WTC11 (cell line): ENCODE measurements around the gene RNF145. TPM values are rescaled to one million over a fixed set of nuclear protein-coding genes. Genes with fewer than 3 reads are reported as not detected.

Experiments
- ATAC-seq: fragments of 200-7000 bp; cut with Tn5 transposase; 2 replicates; pipeline ENCODE4 v1.10.0; 2021; ENCODE audit warnings: mild to moderate bottlenecking, moderate library complexity
- CTCF ChIA-PET: fragments of 300-600 bp; sonication (Branson Sonifier 250); formaldehyde crosslinking; loops from one replicate; lab custom pipeline; 2021; ENCODE audit warnings: antibody characterized with exemption; lab: Charles Lee
- POLR2A ChIA-PET: fragments of 350-600 bp; sonication (Branson Sonifier 250); formaldehyde crosslinking; loops from one replicate; lab custom pipeline; 2021; ENCODE audit warnings: antibody characterized with exemption; lab: Charles Lee
- DNase-seq: peaks from one replicate; pipeline ENCODE4 v3.0.0; 2021; ENCODE audit warnings: low spot score
- H3K27ac Mint-ChIP-seq: 2 replicates; pipeline ENCODE4 v1.8.0; 2021; ENCODE audit warnings: mixed read lengths
- H3K27me3 Mint-ChIP-seq: 2 replicates; pipeline ENCODE4 v1.8.0; 2021; ENCODE audit warnings: low read depth, mild to moderate bottlenecking, moderate library complexity, mixed read lengths
- H3K36me3 Mint-ChIP-seq: 2 replicates; pipeline ENCODE4 v1.8.0; 2021; ENCODE audit warnings: mixed read lengths
- H3K4me1 Mint-ChIP-seq: 2 replicates; pipeline ENCODE4 v1.8.0; 2022; ENCODE audit warnings: mixed read lengths
- H3K4me3 Mint-ChIP-seq: 2 replicates; pipeline ENCODE4 v1.8.0; 2021; ENCODE audit warnings: mild to moderate bottlenecking, moderate library complexity, mixed read lengths
- H3K9me3 Mint-ChIP-seq: 2 replicates; pipeline ENCODE4 v1.8.0; 2021; ENCODE audit warnings: mixed read lengths
- FOXP4 ChIP-seq: sonication (generic); formaldehyde crosslinking; IDR thresholded peaks from 2 replicates; pipeline ENCODE4 v1.8.0; 2022; ENCODE audit warnings: mild to moderate bottlenecking, missing genetic modification reagents
- PRRX2 ChIP-seq: fragments of 250-450 bp; sonication (Bioruptor Pico); IDR thresholded peaks from 2 replicates; pipeline ENCODE4 v1.8.0; 2021; ENCODE audit warnings: mild to moderate bottlenecking
- SMAD3 ChIP-seq: sonication (generic); formaldehyde crosslinking; IDR thresholded peaks from 2 replicates; pipeline ENCODE4 v1.8.0; 2022; ENCODE audit warnings: missing genetic modification reagents, mild to moderate bottlenecking, borderline replicate concordance
- TEAD1 ChIP-seq: sonication (generic); formaldehyde crosslinking; IDR thresholded peaks from 2 replicates; pipeline ENCODE4 v1.8.0; 2022; ENCODE audit warnings: mild to moderate bottlenecking, missing genetic modification reagents
- TP53 ChIP-seq: sonication (generic); formaldehyde crosslinking; IDR thresholded peaks from 2 replicates; pipeline ENCODE4 v1.8.1; 2023; ENCODE audit warnings: mild to moderate bottlenecking, missing genetic modification reagents
- ZBTB21 ChIP-seq: sonication (generic); formaldehyde crosslinking; IDR thresholded peaks from 2 replicates; pipeline ENCODE4 v1.8.1; 2023; ENCODE audit warnings: mild to moderate bottlenecking, missing genetic modification reagents, borderline replicate concordance
- ZMAT4 ChIP-seq: fragments of 250-450 bp; sonication (Bioruptor Pico); IDR thresholded peaks from 2 replicates; pipeline ENCODE4 v1.9.0; 2021; ENCODE audit warnings: mild to moderate bottlenecking
- ZNF232 ChIP-seq: sonication (generic); formaldehyde crosslinking; IDR thresholded peaks from 2 replicates; pipeline ENCODE4 v1.8.0; 2022; ENCODE audit warnings: mild to moderate bottlenecking, missing genetic modification reagents
- ZNF423 ChIP-seq: fragments of 250-450 bp; sonication (Bioruptor Pico); IDR thresholded peaks from 2 replicates; pipeline ENCODE4 v2.1.2; 2022; ENCODE audit warnings: mild to moderate bottlenecking, moderate library complexity
- ZNF532 ChIP-seq: fragments of 250-450 bp; sonication (Bioruptor Pico); IDR thresholded peaks from 2 replicates; pipeline ENCODE4 v1.9.0; 2021; ENCODE audit warnings: mild to moderate bottlenecking, borderline replicate concordance
- total RNA-seq: library from RNA; stranded (reverse); gene quantifications from 3 replicates; pipeline ENCODE4 v1.2.3, GENCODE V29; 2021
- TF ChIP-seq, protein P1 (sequence below): sonication (generic); formaldehyde crosslinking; conservative IDR thresholded peaks from 2 replicates; pipeline ENCODE4 v1.8.1; 2023; ENCODE audit warnings: mild to moderate bottlenecking, low read depth, missing genetic modification reagents, moderate library complexity
- TF ChIP-seq, protein P2 (sequence below): sonication (generic); formaldehyde crosslinking; IDR thresholded peaks from 2 replicates; pipeline ENCODE4 v1.8.1; 2023; ENCODE audit warnings: mild to moderate bottlenecking, missing genetic modification reagents, moderate library complexity
- TF ChIP-seq, protein P3 (sequence below): sonication (generic); formaldehyde crosslinking; IDR thresholded peaks from 2 replicates; pipeline ENCODE4 v1.8.0; 2022; ENCODE audit warnings: mild to moderate bottlenecking, missing genetic modification reagents
- TF ChIP-seq, protein P4 (sequence below): sonication (generic); formaldehyde crosslinking; IDR thresholded peaks from 2 replicates; pipeline ENCODE4 v1.8.0; 2023; ENCODE audit warnings: mild to moderate bottlenecking, missing genetic modification reagents

Gene RNF145
- total RNA-seq, 1 experiment from 2014 or later = 76.8 TPM

- H3K4me3 Mint-ChIP-seq = no peak overlapping the region
- ATAC-seq = no peak
- no peak for TF ChIP-seq PRRX2 (CRISPR knock-in tag)
- no peak for TF ChIP-seq TEAD1 (CRISPR knock-in tag)
- TF ChIP-seq, protein P1, sequence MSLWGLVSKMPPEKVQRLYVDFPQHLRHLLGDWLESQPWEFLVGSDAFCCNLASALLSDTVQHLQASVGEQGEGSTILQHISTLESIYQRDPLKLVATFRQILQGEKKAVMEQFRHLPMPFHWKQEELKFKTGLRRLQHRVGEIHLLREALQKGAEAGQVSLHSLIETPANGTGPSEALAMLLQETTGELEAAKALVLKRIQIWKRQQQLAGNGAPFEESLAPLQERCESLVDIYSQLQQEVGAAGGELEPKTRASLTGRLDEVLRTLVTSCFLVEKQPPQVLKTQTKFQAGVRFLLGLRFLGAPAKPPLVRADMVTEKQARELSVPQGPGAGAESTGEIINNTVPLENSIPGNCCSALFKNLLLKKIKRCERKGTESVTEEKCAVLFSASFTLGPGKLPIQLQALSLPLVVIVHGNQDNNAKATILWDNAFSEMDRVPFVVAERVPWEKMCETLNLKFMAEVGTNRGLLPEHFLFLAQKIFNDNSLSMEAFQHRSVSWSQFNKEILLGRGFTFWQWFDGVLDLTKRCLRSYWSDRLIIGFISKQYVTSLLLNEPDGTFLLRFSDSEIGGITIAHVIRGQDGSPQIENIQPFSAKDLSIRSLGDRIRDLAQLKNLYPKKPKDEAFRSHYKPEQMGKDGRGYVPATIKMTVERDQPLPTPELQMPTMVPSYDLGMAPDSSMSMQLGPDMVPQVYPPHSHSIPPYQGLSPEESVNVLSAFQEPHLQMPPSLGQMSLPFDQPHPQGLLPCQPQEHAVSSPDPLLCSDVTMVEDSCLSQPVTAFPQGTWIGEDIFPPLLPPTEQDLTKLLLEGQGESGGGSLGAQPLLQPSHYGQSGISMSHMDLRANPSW (CRISPR knock-in tag) = no peak
- no peak for TF ChIP-seq ZNF232
- TF ChIP-seq, protein P2, sequence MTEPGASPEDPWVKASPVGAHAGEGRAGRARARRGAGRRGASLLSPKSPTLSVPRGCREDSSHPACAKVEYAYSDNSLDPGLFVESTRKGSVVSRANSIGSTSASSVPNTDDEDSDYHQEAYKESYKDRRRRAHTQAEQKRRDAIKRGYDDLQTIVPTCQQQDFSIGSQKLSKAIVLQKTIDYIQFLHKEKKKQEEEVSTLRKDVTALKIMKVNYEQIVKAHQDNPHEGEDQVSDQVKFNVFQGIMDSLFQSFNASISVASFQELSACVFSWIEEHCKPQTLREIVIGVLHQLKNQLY = no peak
- TF ChIP-seq ZBTB21 = no peak
- no peak for TF ChIP-seq ZNF423
- no peak for TF ChIP-seq SMAD3 (CRISPR knock-in tag)
- no peak for TF ChIP-seq FOXP4 (CRISPR knock-in tag)
- TF ChIP-seq, protein P3, sequence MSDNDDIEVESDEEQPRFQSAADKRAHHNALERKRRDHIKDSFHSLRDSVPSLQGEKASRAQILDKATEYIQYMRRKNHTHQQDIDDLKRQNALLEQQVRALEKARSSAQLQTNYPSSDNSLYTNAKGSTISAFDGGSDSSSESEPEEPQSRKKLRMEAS (CRISPR knock-in tag) = no peak
- no peak for TF ChIP-seq ZMAT4 (CRISPR knock-in tag)
- TF ChIP-seq ZNF532 (CRISPR knock-in tag) = no peak
- TF ChIP-seq, protein P4, sequence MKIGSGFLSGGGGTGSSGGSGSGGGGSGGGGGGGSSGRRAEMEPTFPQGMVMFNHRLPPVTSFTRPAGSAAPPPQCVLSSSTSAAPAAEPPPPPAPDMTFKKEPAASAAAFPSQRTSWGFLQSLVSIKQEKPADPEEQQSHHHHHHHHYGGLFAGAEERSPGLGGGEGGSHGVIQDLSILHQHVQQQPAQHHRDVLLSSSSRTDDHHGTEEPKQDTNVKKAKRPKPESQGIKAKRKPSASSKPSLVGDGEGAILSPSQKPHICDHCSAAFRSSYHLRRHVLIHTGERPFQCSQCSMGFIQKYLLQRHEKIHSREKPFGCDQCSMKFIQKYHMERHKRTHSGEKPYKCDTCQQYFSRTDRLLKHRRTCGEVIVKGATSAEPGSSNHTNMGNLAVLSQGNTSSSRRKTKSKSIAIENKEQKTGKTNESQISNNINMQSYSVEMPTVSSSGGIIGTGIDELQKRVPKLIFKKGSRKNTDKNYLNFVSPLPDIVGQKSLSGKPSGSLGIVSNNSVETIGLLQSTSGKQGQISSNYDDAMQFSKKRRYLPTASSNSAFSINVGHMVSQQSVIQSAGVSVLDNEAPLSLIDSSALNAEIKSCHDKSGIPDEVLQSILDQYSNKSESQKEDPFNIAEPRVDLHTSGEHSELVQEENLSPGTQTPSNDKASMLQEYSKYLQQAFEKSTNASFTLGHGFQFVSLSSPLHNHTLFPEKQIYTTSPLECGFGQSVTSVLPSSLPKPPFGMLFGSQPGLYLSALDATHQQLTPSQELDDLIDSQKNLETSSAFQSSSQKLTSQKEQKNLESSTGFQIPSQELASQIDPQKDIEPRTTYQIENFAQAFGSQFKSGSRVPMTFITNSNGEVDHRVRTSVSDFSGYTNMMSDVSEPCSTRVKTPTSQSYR (CRISPR knock-in tag) = no peak
- no peak for TF ChIP-seq TP53 (CRISPR knock-in tag)
- peaks cover 3% of the 10 kb centered on the region; the same call in 1 of the 2 replicates for H3K4me1 Mint-ChIP-seq
- H3K27ac Mint-ChIP-seq = no peak overlapping the region
- peaks cover 35% of the 10 kb centered on the region for H3K36me3 Mint-ChIP-seq
- H3K9me3 Mint-ChIP-seq = no peaks in the 10 kb centered on the region
- DNase-seq = no peak
- H3K27me3 Mint-ChIP-seq = no peaks in the 10 kb centered on the region
- POLR2A ChIA-PET = no interaction called here
- CTCF ChIA-PET = interaction anchor here (1.0 kb wide), 1 partner anchor 33 kb away, joined by 4 read pairs; no protein-coding TSS in a partner anchor
Measured at GRCh38 chr5:159190170-159190569, 19.2 kb downstream of the RNF145 start.
